Glomerular visceral epithelial cell (primary cell): Measurements from ENCODE around the gene CTSD.
"Not testable (repeated sequence)": the region's sequence is repeated elsewhere in the genome, so short reads cannot be mapped to it uniquely, and the experiment has no call there.

Source experiments
- DNase-seq: peaks from one replicate; pipeline ENCODE4 v3.0.0-alpha.2; 2016; ENCODE audit errors: extremely low spot score

Gene CTSD

GRCh38 chr11:1770061-1770460, 6.3 kb upstream of the CTSD start:
- no peak for DNase-seq

GRCh38 chr11:1769304-1769936, 5.7 kb upstream of the CTSD start:
- not testable (repeated sequence) for DNase-seq

- DNase-seq, result no peak
Observed at GRCh38 chr11:1768141-1768469, 4.4 kb upstream of the CTSD start.

- no peak for DNase-seq
Observed at GRCh38 chr11:1767399-1768140, 3.8 kb upstream of the CTSD start.

GRCh38 chr11:1766719-1767398, 3.1 kb upstream of the CTSD start:
- no peak for DNase-seq

- no peak for DNase-seq
Observed at GRCh38 chr11:1765871-1766718, 2.4 kb upstream of the CTSD start.

- DNase-seq, result no peak
Observed at GRCh38 chr11:1763336-1763795, 361 bp downstream of the CTSD start.

- peak; percentile 70 for DNase-seq
Observed at GRCh38 chr11:1762537-1763302, 1.0 kb downstream of the CTSD start.

- DNase-seq, result no peak
Observed at GRCh38 chr11:1761857-1762536, 1.7 kb downstream of the CTSD start.

GRCh38 chr11:1761110-1761856, 2.4 kb downstream of the CTSD start:
- DNase-seq, result no peak

GRCh38 chr11:1760351-1761109, 3.2 kb downstream of the CTSD start:
- peak; percentile 63 for DNase-seq

- no peak for DNase-seq
Observed at GRCh38 chr11:1759851-1760220, 3.9 kb downstream of the CTSD start.

- DNase-seq, result no peak
Observed at GRCh38 chr11:1759151-1759850, 4.4 kb downstream of the CTSD start.

- DNase-seq, result no peak
Observed at GRCh38 chr11:1758611-1759150, 5.0 kb downstream of the CTSD start.

- DNase-seq, result no peak
Observed at GRCh38 chr11:1757861-1758610, 5.7 kb downstream of the CTSD start.

- no peak for DNase-seq
Observed at GRCh38 chr11:1756791-1757771, 6.6 kb downstream of the CTSD start.
